GM19035 (cell line): ENCODE measurements around the gene WRNIP1.
A peak's percentile ranks its signal among the peaks of the same experiment; 100 is the strongest.

Source experiments
- ATAC-seq: cut with Tn5 transposase; IDR thresholded peaks from one replicate; pipeline ENCODE4 v1.9.1; 2021; ENCODE audit not compliant: unreplicated experiment

The WRNIP1 gene

GRCh38 chr6:2765166-2765895 lies at the start of gene WRNIP1:
WRNIP1 (plus strand) TSS chr6:2765393; CDS start chr6:2765623, 230 bp downstream.
- peak; percentile 89 for ATAC-seq

DNA sequence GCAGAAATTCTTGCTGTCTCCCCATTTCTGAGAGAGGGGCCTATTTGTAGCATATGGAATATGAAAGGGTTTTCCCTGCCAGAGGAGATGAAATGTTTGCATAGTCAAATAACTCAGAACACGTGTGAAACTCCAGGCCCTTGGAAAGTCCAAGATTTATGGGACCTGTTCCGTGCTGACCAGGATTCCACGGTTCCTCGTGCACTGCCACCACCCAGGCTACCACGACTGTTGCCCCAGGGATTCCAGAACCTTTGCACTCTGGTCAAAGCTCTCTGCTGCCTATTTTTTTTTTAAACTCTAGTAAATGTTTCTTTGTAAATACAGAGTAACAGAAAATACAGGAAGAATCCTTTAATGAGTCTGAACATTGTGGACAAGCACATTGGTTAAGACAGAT lies 49.5 kb upstream of the WRNIP1 start:
- no peak for ATAC-seq

DNA sequence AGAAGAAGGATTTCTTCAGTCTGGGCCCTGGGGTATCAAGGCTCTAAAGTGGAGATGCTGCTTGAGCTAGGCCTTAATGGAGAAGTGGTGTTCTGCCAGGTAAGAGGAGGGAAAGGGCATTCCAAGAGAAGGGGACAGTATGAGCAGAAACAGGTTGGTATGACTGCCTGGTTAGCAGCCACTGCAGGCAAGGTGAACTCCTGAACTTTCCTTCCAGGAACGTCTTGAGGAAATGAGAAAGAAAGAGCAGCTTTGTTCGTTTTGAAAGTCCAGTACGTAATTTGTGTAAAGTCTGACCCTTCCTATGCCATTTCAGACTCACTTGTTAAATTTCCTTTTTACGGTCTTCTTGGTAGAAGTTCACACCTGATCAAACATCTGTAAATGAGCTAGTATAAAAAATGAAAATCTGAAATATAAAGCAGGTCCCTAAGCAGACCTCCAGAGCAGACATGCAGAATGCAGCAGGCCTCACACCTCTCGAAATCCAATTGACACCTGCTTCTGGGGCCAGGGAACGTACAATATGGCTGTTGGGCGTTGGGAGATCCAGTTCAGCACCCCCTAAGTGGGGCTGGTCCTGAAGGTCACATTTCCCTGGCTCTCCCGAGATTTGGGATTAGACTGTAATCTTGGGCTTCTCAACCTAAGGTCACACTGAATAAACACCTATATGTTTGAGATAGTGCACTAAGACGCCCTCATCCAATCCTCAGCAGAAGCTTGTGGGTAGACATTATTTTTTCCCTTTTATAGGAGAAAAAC lies 48.1 kb upstream of the WRNIP1 start:
- no peak for ATAC-seq

DNA sequence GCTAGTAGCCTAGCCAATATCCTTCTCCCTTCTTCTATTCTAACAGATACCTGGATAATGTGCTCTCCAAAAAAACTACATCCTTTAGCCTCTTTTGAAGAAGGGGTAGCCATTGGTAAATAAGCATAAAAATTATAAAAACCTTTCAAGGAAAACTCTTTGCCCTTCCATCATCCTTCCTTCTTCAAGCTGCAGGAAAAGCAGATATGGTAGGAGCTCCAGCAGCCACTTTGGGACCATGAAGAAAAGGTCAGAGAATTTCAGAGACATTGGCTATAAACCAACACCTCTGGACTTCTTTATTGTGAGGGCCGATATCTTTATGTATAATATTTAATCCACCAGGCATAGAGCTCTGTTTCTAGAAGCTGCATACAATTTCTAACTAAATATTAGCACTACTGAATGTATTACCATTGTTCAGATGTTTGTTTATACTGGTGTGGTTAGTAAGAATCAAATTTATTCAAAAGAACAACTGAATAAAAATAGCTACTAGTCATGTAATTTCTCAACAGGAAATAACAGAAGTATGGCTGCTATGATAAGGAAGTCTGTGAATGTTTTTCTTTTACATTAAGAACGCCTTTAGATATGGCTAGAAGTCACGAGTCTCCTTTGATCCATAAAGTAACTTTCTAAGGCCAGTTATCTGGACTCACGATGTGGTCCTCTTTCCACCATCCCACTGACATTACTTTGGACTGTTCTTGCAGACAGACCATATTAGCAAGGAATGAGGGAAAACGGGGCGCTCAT lies 46.7 kb upstream of the WRNIP1 start:
- ATAC-seq = no peak

DNA sequence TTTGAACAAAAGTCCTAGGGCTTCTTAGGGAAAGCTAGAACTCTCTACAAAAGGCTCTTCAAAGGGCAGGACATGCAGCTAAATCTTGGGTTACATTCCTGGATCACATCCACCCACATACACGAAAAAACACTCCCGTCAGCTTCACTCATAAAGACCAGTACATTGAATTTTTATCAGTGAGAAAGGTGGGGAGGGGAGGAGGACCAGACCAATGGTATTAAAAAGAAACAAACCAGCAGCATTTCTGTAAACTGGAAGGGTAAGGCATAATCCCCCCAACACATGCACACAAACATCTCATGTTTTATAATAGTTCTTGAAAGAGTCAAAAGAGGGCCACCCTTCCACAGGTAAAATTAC lies 46.1 kb upstream of the WRNIP1 start:
- no peak for ATAC-seq

- ATAC-seq = no peak
Observed at GRCh38 chr6:2721219-2721618, 44.0 kb upstream of the WRNIP1 start.

DNA sequence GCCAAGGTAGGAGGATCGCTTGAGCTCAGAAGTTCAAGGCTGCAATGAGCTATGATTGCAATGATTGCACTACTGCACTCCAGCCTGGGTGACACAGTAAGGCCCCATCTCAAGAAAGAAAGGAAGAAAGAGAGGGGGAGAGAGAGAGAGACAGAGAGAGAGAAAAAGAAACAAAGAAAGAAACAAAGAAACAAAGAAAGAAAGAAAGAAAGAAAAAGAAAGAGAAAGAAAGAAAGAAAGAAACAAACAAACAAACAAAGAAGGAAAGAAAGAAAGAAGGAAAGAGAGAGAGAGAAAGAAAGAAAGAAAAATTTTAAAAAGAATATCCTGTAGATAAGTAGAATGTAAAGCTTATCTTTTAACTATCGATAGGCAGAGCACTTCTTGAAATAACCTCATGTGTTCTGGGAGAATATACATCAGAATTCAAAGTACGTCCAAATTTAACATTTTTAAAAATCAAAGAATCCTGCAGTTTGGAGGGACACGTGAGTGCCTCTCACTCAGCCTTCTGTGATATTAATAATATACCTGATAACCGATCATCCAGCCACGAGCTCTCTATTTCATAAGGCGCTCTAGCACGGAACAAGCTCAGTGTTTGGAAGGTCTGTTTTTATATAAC lies 39.7 kb upstream of the WRNIP1 start:
- ATAC-seq = no peak

DNA sequence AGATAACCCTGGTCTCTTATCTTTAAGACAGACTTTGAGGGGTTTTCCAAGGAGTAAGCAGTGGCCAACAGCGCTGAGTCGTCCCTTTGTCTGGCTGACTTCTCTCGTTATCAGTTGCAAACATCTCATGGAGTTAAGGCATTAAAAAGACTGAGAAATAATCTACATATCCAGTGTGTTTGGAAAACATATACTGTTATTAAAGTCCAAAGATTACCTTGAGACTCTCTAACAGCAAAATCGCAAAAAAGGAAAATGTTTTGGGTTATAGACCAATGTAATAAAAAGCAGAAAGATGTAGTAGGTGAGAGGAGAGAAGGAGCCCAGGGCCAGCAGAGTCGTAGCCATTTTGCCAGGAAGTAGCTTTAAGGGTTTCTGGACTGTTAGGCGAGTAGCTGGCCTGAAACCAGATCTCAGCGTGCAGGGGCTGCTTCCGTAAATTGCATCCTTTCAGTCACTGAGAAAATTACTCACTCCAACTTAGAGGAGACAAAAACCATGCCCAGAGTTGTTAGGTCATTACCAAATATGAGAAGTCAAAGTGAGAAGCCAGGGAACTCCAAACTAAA lies 39.1 kb upstream of the WRNIP1 start:
- ATAC-seq = no peak

GRCh38 chr6:2729921-2730320 lies 35.3 kb upstream of the WRNIP1 start:
- ATAC-seq = no peak

GRCh38 chr6:2730353-2731107 lies 34.7 kb upstream of the WRNIP1 start:
- no peak for ATAC-seq

DNA sequence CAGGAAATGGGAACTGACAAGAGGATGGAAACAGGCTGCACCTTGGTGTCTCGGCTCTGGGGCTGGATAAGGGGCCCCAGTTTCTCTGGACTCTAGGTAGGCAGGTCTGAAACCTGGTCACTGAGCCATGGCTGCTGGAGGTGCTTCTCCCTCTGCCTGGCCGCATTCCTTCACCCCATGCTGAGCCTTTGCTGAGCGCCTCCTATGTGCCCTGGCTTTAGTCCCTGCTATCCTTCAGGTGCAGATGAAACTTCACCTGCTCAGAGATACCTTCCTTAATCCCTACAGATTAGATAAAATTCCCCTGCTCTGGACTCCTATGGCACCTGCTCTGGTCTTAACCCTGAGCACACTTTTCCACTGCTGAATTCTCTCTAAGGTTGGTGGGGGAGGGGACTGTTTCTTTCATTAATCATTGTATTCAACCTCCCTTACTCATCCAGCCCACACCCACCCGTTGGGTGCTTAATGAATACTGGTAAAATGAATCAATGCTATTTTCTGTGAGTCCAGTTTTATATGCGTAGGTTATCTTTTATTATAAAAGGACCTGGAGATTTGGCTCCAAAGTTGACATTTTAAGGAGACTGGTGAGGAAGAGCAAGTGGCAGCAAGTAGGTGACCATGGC lies 33.8 kb upstream of the WRNIP1 start:
- ATAC-seq = no peak

DNA sequence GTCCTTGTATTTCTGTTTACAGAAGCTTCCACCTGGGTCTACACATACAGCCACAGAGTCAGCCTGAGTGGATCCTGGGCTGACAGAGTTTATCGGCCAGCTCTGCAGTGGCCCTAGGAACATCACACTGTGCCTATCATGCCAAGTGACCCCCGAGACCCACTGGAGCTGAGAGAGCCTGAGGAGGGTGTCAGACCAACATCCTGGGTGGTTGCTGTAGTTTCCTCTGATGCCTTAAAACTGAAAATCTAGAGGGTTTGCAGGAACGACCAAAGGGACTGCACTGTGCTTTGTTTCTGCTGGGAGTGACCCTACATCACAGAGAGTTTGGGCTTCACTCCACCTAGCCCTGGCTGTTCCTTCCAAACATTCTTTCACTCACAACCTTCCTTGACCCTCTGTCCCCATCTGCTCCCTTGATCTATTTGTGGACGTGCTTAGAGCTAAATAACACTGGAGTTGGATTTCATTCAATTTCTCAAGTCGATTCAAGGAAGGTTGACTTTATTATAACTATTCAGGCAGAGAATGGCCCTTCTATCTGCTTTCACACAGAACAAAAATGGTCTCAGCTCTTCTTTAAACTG lies 32.6 kb upstream of the WRNIP1 start:
- no peak for ATAC-seq

DNA sequence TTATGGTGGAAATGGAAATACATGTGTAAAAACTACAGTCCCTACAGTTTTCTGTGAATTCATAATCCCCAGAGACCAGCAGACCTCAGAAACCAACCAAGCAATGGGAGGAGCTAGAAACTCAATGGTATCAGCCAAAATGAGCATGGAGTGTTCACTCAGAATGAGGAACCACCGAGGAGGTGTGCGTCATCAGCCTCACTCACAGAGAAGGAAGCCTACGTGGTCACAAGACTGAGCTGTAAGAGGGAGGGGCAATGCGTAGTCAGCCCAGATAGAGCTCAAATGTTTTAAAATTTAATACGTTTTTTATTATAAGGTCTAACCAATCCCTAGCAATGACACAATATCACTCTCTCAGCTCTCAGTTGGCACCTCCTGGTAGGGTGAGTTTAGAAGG lies 31.9 kb upstream of the WRNIP1 start:
- peak; percentile 94 for ATAC-seq

GRCh38 chr6:2733736-2734480 lies 31.3 kb upstream of the WRNIP1 start:
- ATAC-seq = peak; percentile 14

DNA sequence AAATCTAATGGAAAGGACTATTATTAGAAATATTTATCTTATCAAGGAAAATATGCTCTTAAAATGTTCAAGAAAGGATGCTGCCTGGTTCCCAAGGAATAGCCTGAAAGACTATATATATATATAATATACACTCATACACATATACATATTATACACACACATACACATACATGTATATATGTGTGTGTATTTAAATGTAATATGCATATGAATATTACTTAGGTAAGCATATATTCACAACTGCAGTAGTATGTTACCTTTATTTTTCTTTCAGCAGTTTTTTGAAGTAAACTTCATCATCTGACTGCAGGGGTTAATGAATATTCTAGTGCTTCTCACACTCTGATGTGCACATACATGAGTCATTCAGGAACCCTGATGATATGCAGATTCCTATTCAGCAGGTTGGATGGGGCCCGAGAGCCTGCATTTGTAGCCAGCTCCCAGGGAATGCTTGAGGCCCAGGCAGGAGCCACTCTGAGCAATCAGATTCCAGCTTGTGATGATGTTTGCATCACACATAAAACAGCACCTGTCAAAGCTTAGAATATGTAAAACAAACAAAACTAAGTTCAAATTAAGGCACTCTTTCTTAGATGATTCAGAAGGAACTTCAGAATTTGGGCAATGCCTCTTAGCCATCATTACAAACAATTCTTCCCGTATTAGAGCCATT lies 30.6 kb upstream of the WRNIP1 start:
- ATAC-seq = no peak

DNA sequence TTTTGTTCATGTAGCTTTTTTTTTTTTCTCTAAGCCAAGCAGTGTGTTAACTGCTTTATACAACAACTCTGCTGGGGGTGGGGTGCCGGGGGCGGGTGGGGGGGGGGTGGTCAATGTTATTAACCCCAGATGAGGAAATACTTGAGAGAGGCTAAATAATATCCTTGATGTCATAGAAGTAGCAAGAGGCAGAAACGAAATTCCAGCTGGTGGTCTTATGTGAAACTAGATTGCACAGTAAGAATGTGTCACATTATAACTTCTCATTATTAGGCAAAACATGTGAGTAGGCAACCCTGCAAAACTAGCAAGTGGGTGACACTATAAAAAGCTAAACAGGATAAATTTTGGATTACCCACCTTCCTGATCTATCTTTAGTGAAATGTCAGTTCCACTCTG lies 27.3 kb upstream of the WRNIP1 start:
- ATAC-seq = no peak

- no peak for ATAC-seq
Observed at GRCh38 chr6:2738373-2738979, 26.7 kb upstream of the WRNIP1 start.

DNA sequence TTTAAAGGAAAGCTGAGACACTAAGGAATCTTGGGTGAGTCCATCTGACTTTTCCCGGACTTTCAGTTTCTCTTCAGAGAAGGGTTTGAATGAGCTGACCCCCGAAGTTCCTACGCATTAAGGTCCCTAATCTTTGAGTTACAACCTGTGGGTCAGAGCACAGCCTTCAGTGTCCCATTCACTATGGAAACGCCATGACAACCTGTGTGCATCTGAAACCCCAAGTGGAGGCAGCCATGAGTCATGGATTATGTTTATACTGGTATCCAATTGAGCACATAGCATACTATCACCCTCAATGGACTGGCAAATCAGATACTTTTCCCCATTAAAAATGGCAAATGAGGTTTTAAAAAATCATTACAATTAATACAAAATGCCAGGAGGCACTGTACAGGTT lies 25.9 kb upstream of the WRNIP1 start:
- ATAC-seq = no peak
